Motor neuron (in vitro differentiated cells): ENCODE results near the gene PTMA. TPM values are rescaled to one million over a fixed set of nuclear protein-coding genes. Genes with fewer than 3 reads are reported as not detected.
"Not testable (repeated sequence)": the region's sequence is repeated elsewhere in the genome, so short reads cannot be mapped to it uniquely, and the experiment has no call there.

Experiments used
- ATAC-seq, 8 experiments: fragments of 200-7000 bp; cut with Tn5 transposase; replicated peaks in 6 of 8; 2 replicates each; pipeline ENCODE4 v1.8.0; 2021; ENCODE audit warnings: mild to moderate bottlenecking in 8 of 8, moderate library complexity in 8 of 8
- H3K27ac ChIP-seq, 2 donors: fragments of 250-450 bp; sonication (Bioruptor Pico); 2 replicates each; pipeline ENCODE4 v1.9.0; 2021; ENCODE audit warnings: antibody characterized with exemption in 2 of 2, mild to moderate bottlenecking in 2 of 2, moderate library complexity in 1 of 2
- H3K4me1 ChIP-seq, 2 donors: fragments of 250-450 bp; sonication (Bioruptor Pico); replicated peaks in 1 of 2; 2 replicates each; pipeline ENCODE4 v1.6.1; 2021; ENCODE audit warnings: antibody characterized with exemption in 2 of 2, mild to moderate bottlenecking in 2 of 2, moderate library complexity in 1 of 2
- H3K4me3 ChIP-seq, 5 donors: fragments of 250-450 bp; sonication (Bioruptor Pico); 2 replicates each; pipeline ENCODE4 v1.9.0; 2021; ENCODE audit warnings: antibody characterized with exemption in 5 of 5, mild to moderate bottlenecking in 5 of 5, moderate library complexity in 4 of 5
- WGBS, 10 experiments: fragments of 450-650 bp; shearing (Covaris generic); methylation state at CpG; one replicate each; pipeline ENCODE4 v1.0.0; 2022; 5-methylcytosine and 5-hydroxymethylcytosine counted together
- in situ Hi-C, 9 experiments: fragments of 400-800 bp; cut with MboI; loops; one replicate each; pipeline ENCODE4 v1.15.0; 2021; ENCODE audit warnings: low sequenced_read_pairs in 9 of 9, low pct_unique_long_range_greater_than_20kb in 2 of 9; ENCODE audit not compliant: unreplicated experiment in 9 of 9
- total RNA-seq, 8 experiments: library from RNA; unstranded; fragments of 300-600 nt; gene quantifications; 2 replicates each; pipeline versions ENCODE4 v1.2.3 to v1.2.4, GENCODE V29; 2022

Gene PTMA
- total RNA-seq, 8 experiments from 2014 or later, result 664 to 2,104 (median 1,514) TPM

- WGBS, 10 experiments, result 0% methylated on average over 9 of the region's 33 CpGs; no CpG with 5 or more reads in 9 of the 10 experiments
- H3K27ac ChIP-seq, result peak overlapping the region; percentile 93 to 95
- in situ Hi-C loops, result loop anchor here in 2 of 9 experiments (25.0 kb wide), 2 partner anchors 97 to 197 kb away; no protein-coding TSS in a partner anchor
- ATAC-seq, result peak in 6 of 8 experiments; percentile 0 to 2 (median 0)
- peaks cover 8 to 15% of the 10 kb centered on the region in 2 donors for H3K4me1 ChIP-seq
- peak overlapping the region; percentile 70 to 94 (median 87) for H3K4me3 ChIP-seq
Measured at GRCh38 chr2:231709636-231709980, 1.3 kb downstream of the PTMA start.

- in situ Hi-C loops, result loop anchor here in 2 of 9 experiments (25.0 kb wide), 2 partner anchors 98 to 198 kb away; no protein-coding TSS in a partner anchor
- peak overlapping the region; percentile 70 to 94 (median 87) for H3K4me3 ChIP-seq
- H3K4me1 ChIP-seq, result peaks cover 8 to 15% of the 10 kb centered on the region in 2 donors
- ATAC-seq, result peak; percentile 9 to 45 (median 34)
- WGBS, 10 experiments, result 3 to 20% methylated on average over 1 to 6 of the region's 105 CpGs; no CpG with 5 or more reads in 8 of the 10 experiments
- H3K27ac ChIP-seq, result peak overlapping the region; percentile 93 to 95
Measured at GRCh38 chr2:231709981-231710798, 1.9 kb downstream of the PTMA start.

GRCh38 chr2:231710799-231711676 is 2.7 kb downstream of the PTMA start:
- H3K27ac ChIP-seq, result no peak overlapping the region
- H3K4me3 ChIP-seq, result peak overlapping the region; percentile 70 to 94 (median 87)
- no peak for ATAC-seq
- peaks cover 3 to 11% of the 10 kb centered on the region in 2 donors for H3K4me1 ChIP-seq
- WGBS, 10 experiments, result 0 to 80% (median 10%) methylated on average over 1 to 10 of the region's 43 CpGs; no CpG with 5 or more reads in 1 of the 10 experiments
- in situ Hi-C loops, result loop anchor here in 2 of 9 experiments (25.0 kb wide), 2 partner anchors 99 to 199 kb away; no protein-coding TSS in a partner anchor

- peak overlapping the region; percentile 70 to 94 (median 87) for H3K4me3 ChIP-seq
- peaks cover 3 to 13% of the 10 kb centered on the region in 2 donors for H3K4me1 ChIP-seq
- in situ Hi-C loops, result loop anchor here in 2 of 9 experiments (25.0 kb wide), 2 partner anchors 100 to 200 kb away; no protein-coding TSS in a partner anchor
- WGBS, 10 experiments, result 12 to 100% (median 51%) methylated on average over 1 to 5 of the region's 9 CpGs; no CpG with 5 or more reads in 2 of the 10 experiments
- no peak for ATAC-seq
- H3K27ac ChIP-seq, result no peak overlapping the region
Measured at GRCh38 chr2:231711677-231712450, 3.5 kb downstream of the PTMA start.

- ATAC-seq, H3K4me3 ChIP-seq, H3K27ac ChIP-seq: not testable (repeated sequence)
- in situ Hi-C loops, result loop anchor here in 2 of 9 experiments (25.0 kb wide), 2 partner anchors 100 to 200 kb away; no protein-coding TSS in a partner anchor
- WGBS, 10 experiments, result 67 to 100% (median 94%) methylated on average over 1 to 6 of the region's 18 CpGs; no CpG with 5 or more reads in 2 of the 10 experiments
- H3K4me1 ChIP-seq, result peaks cover 3 to 13% of the 10 kb centered on the region in 2 donors
Measured at GRCh38 chr2:231712451-231713021, 4.2 kb downstream of the PTMA start.

GRCh38 chr2:231713406-231713729 is 5.0 kb downstream of the PTMA start:
- in situ Hi-C loops, result loop anchor here in 2 of 9 experiments (25.0 kb wide), 2 partner anchors 101 to 201 kb away; no protein-coding TSS in a partner anchor
- Histone ChIP-seq H3K4me1 (peaks cover 3 to 13% of the 10 kb centered on the region in 2 donors), H3K4me3 (peak overlapping the region in 1 of 5 donors; percentile 6)
- H3K27ac ChIP-seq, ATAC-seq: not testable (repeated sequence)

GRCh38 chr2:231713730-231714638 is 5.7 kb downstream of the PTMA start:
- peaks cover 3 to 13% of the 10 kb centered on the region in 2 donors for H3K4me1 ChIP-seq
- in situ Hi-C loops, result loop anchor here in 2 of 9 experiments (25.0 kb wide), 2 partner anchors 102 to 202 kb away; no protein-coding TSS in a partner anchor
- peak; percentile 1 to 21 (median 8) for ATAC-seq
- H3K27ac ChIP-seq, result peak overlapping the region in 1 of 2 donors; percentile 31
- peak overlapping the region in 1 of 5 donors; percentile 6 for H3K4me3 ChIP-seq
- WGBS, 10 experiments, result 20 to 100% (median 63%) methylated on average over 1 to 5 of the region's 15 CpGs; no CpG with 5 or more reads in 5 of the 10 experiments

- WGBS, 10 experiments, result 0 to 93% (median 58%) methylated on average over 1 to 9 of the region's 17 CpGs; no CpG with 5 or more reads in 2 of the 10 experiments
- ATAC-seq, result peak; percentile 3 to 37 (median 20)
- in situ Hi-C loops, result loop anchor here in 2 of 9 experiments (25.0 kb wide), 2 partner anchors 103 to 203 kb away; no protein-coding TSS in a partner anchor
Measured at GRCh38 chr2:231714639-231715498, 6.5 kb downstream of the PTMA start.

GRCh38 chr2:231715499-231715837 is 7.1 kb downstream of the PTMA start:
- WGBS, 10 experiments, result 10 to 80% (median 47%) methylated on average over 1 to 5 of the region's 5 CpGs; no CpG with 5 or more reads in 5 of the 10 experiments
- Histone ChIP-seq H3K27ac (no peak overlapping the region), H3K4me1 (peaks cover 3 to 13% of the 10 kb centered on the region in 2 donors), H3K4me3 (no peak overlapping the region)
- ATAC-seq, result peak in 6 of 8 experiments; percentile 1 to 14 (median 2)
- in situ Hi-C loops, result loop anchor here in 2 of 9 experiments (25.0 kb wide), 2 partner anchors 103 to 203 kb away; no protein-coding TSS in a partner anchor

More at GRCh38 chr2:231714639-231715498, 6.5 kb downstream of the PTMA start:
- H3K4me3 ChIP-seq, result no peak overlapping the region
- no peak overlapping the region for H3K27ac ChIP-seq
- peaks cover 3 to 13% of the 10 kb centered on the region in 2 donors for H3K4me1 ChIP-seq

GRCh38 chr2:231715988-231716616 is 7.8 kb downstream of the PTMA start:
- peak in 2 of 8 experiments; percentile 3 to 4 for ATAC-seq
- no peak overlapping the region for H3K4me3 ChIP-seq
- in situ Hi-C loops, result loop anchor here in 2 of 9 experiments (25.0 kb wide), 2 partner anchors 104 to 204 kb away; no protein-coding TSS in a partner anchor
- H3K27ac ChIP-seq, result no peak overlapping the region
- peaks cover 3 to 13% of the 10 kb centered on the region in 2 donors for H3K4me1 ChIP-seq
- WGBS, 10 experiments, result 74 to 100% (median 100%) methylated on average over 1 to 4 of the region's 8 CpGs; no CpG with 5 or more reads in 7 of the 10 experiments
